ENCODE results near the gene INPP4A. TPM values are rescaled to one million over a fixed set of nuclear protein-coding genes. Genes with fewer than 3 reads are reported as not detected.

INPP4A gene
- total and polyA plus RNA-seq, 5 donors = 5.1 to 18.1 (median 15.8) TPM

- H3K27ac ChIP-seq (ENCODE audit: low read length) = no peak overlapping the region
- no peaks in the 10 kb centered on the region for H3K27me3 ChIP-seq (ENCODE audit: control insufficient read depth, insufficient read depth)
- H3K9me3 ChIP-seq (ENCODE audit: control insufficient read depth, low read length) = no peaks in the 10 kb centered on the region
- H3K4me1 ChIP-seq (ENCODE audit: control insufficient read depth, insufficient read depth, low read length) = peaks cover 38% of the 10 kb centered on the region
- no peak for DNase-seq
- H3K4me3 ChIP-seq (ENCODE audit: low read length) = no peak overlapping the region
- intact Hi-C loops (cut with DNase I) = no loop called here
- 64% methylated on average over 4 of the region's 4 CpGs for WGBS
- no peak for ATAC-seq
Observed at GRCh38 chr2:98479371-98479770, 34.7 kb downstream of the INPP4A start.

- H3K9me3 ChIP-seq (ENCODE audit: control insufficient read depth, low read length) = no peaks in the 10 kb centered on the region
- no peak overlapping the region for H3K27ac ChIP-seq (ENCODE audit: low read length)
- DNase-seq = peak; percentile 74 to 90 (median 88)
- peaks cover 38% of the 10 kb centered on the region for H3K4me1 ChIP-seq (ENCODE audit: control insufficient read depth, insufficient read depth, low read length)
- peak; percentile 85 to 90 for ATAC-seq
- intact Hi-C loops (cut with DNase I) = no loop called here
- no peak overlapping the region for H3K4me3 ChIP-seq (ENCODE audit: low read length)
- 30% methylated on average over 4 of the region's 4 CpGs for WGBS
- H3K27me3 ChIP-seq (ENCODE audit: control insufficient read depth, insufficient read depth) = no peaks in the 10 kb centered on the region
Observed at GRCh38 chr2:98479959-98480524, 35.4 kb downstream of the INPP4A start.

- intact Hi-C loops (cut with DNase I) = no loop called here
- Histone ChIP-seq H3K4me3 (ENCODE audit: low read length) (no peak overlapping the region), H3K9me3 (ENCODE audit: control insufficient read depth, low read length) (no peaks in the 10 kb centered on the region), H3K27ac (ENCODE audit: low read length) (no peak overlapping the region), H3K4me1 (ENCODE audit: control insufficient read depth, insufficient read depth, low read length) (peaks cover 38% of the 10 kb centered on the region), H3K27me3 (ENCODE audit: control insufficient read depth, insufficient read depth) (no peaks in the 10 kb centered on the region)
- DNase-seq = no peak
- ATAC-seq = no peak
- 66% methylated on average over 9 of the region's 9 CpGs for WGBS
Observed at GRCh38 chr2:98480598-98480997, 35.9 kb downstream of the INPP4A start.

- Histone ChIP-seq H3K27me3 (ENCODE audit: control insufficient read depth, insufficient read depth) (no peaks in the 10 kb centered on the region), H3K4me3 (ENCODE audit: low read length) (no peak overlapping the region), H3K27ac (ENCODE audit: low read length) (no peak overlapping the region), H3K9me3 (ENCODE audit: control insufficient read depth, low read length) (no peaks in the 10 kb centered on the region), H3K4me1 (ENCODE audit: control insufficient read depth, insufficient read depth, low read length) (peaks cover 35% of the 10 kb centered on the region)
- DNase-seq (no peak), ATAC-seq (no peak)
- intact Hi-C loops (cut with DNase I) = no loop called here
- WGBS = 78% methylated on average over 2 of the region's 2 CpGs
Observed at GRCh38 chr2:98482362-98482761, 37.7 kb downstream of the INPP4A start.

GRCh38 chr2:98483257-98483861 is 38.7 kb downstream of the INPP4A start:
- peaks cover 30% of the 10 kb centered on the region for H3K4me1 ChIP-seq (ENCODE audit: control insufficient read depth, insufficient read depth, low read length)
- DNase-seq = no peak
- no peaks in the 10 kb centered on the region for H3K27me3 ChIP-seq (ENCODE audit: control insufficient read depth, insufficient read depth)
- H3K4me3 ChIP-seq (ENCODE audit: low read length) = no peak overlapping the region
- WGBS = 95% methylated on average over 6 of the region's 6 CpGs
- no peak overlapping the region for H3K27ac ChIP-seq (ENCODE audit: low read length)
- no peaks in the 10 kb centered on the region for H3K9me3 ChIP-seq (ENCODE audit: control insufficient read depth, low read length)
- no peak for ATAC-seq
- intact Hi-C loops (cut with DNase I) = no loop called here

GRCh38 chr2:98484121-98484557 is 39.5 kb downstream of the INPP4A start:
- DNase-seq (no peak), ATAC-seq (no peak)
- Histone ChIP-seq H3K4me1 (ENCODE audit: control insufficient read depth, insufficient read depth, low read length) (peaks cover 29% of the 10 kb centered on the region), H3K4me3 (ENCODE audit: low read length) (no peak overlapping the region), H3K27me3 (ENCODE audit: control insufficient read depth, insufficient read depth) (no peaks in the 10 kb centered on the region), H3K9me3 (ENCODE audit: control insufficient read depth, low read length) (no peaks in the 10 kb centered on the region), H3K27ac (ENCODE audit: low read length) (no peak overlapping the region)
- 80% methylated on average over 5 of the region's 5 CpGs for WGBS
- intact Hi-C loops (cut with DNase I) = no loop called here

GRCh38 chr2:98484652-98485452 is 40.2 kb downstream of the INPP4A start:
- no peak overlapping the region for H3K4me3 ChIP-seq (ENCODE audit: low read length)
- peaks cover 24% of the 10 kb centered on the region for H3K4me1 ChIP-seq (ENCODE audit: control insufficient read depth, insufficient read depth, low read length)
- intact Hi-C loops (cut with DNase I) = no loop called here
- no peak for ATAC-seq
- WGBS = 92% methylated on average over 13 of the region's 13 CpGs
- no peaks in the 10 kb centered on the region for H3K27me3 ChIP-seq (ENCODE audit: control insufficient read depth, insufficient read depth)
- DNase-seq = no peak
- no peak overlapping the region for H3K27ac ChIP-seq (ENCODE audit: low read length)
- H3K9me3 ChIP-seq (ENCODE audit: control insufficient read depth, low read length) = no peaks in the 10 kb centered on the region

GRCh38 chr2:98485453-98485755 is 40.7 kb downstream of the INPP4A start:
- no peak overlapping the region for H3K27ac ChIP-seq (ENCODE audit: low read length)
- ATAC-seq = no peak
- H3K9me3 ChIP-seq (ENCODE audit: control insufficient read depth, low read length) = no peaks in the 10 kb centered on the region
- WGBS = 97% methylated on average over 4 of the region's 4 CpGs
- no peaks in the 10 kb centered on the region for H3K27me3 ChIP-seq (ENCODE audit: control insufficient read depth, insufficient read depth)
- intact Hi-C loops (cut with DNase I) = no loop called here
- no peak for DNase-seq
- no peak overlapping the region for H3K4me3 ChIP-seq (ENCODE audit: low read length)
- peaks cover 26% of the 10 kb centered on the region for H3K4me1 ChIP-seq (ENCODE audit: control insufficient read depth, insufficient read depth, low read length)

GRCh38 chr2:98486374-98486981 is 41.8 kb downstream of the INPP4A start:
- Histone ChIP-seq H3K4me3 (ENCODE audit: low read length) (no peak overlapping the region), H3K27ac (ENCODE audit: low read length) (no peak overlapping the region), H3K9me3 (ENCODE audit: control insufficient read depth, low read length) (no peaks in the 10 kb centered on the region), H3K4me1 (ENCODE audit: control insufficient read depth, insufficient read depth, low read length) (peaks cover 22% of the 10 kb centered on the region), H3K27me3 (ENCODE audit: control insufficient read depth, insufficient read depth) (no peaks in the 10 kb centered on the region)
- 86% methylated on average over 5 of the region's 5 CpGs for WGBS
- intact Hi-C loops (cut with DNase I) = no loop called here
- no peak for ATAC-seq
- DNase-seq = no peak

GRCh38 chr2:98487101-98487805 is 42.6 kb downstream of the INPP4A start:
- peaks cover 21% of the 10 kb centered on the region for H3K4me1 ChIP-seq (ENCODE audit: control insufficient read depth, insufficient read depth, low read length)

GRCh38 chr2:98487806-98488189 is 43.1 kb downstream of the INPP4A start:
- ATAC-seq (peak in 1 of 2 donors; percentile 37), DNase-seq (peak in 1 of 3 donors; percentile 51)
- 76% methylated on average over 3 of the region's 3 CpGs for WGBS
- Histone ChIP-seq H3K4me1 (ENCODE audit: control insufficient read depth, insufficient read depth, low read length) (peaks cover 24% of the 10 kb centered on the region), H3K27ac (ENCODE audit: low read length) (no peak overlapping the region), H3K9me3 (ENCODE audit: control insufficient read depth, low read length) (no peaks in the 10 kb centered on the region), H3K4me3 (ENCODE audit: low read length) (no peak overlapping the region), H3K27me3 (ENCODE audit: control insufficient read depth, insufficient read depth) (no peaks in the 10 kb centered on the region)
- intact Hi-C loops (cut with DNase I) = no loop called here

More at GRCh38 chr2:98487101-98487805, 42.6 kb downstream of the INPP4A start:
- 98% methylated on average over 2 of the region's 2 CpGs for WGBS
- Histone ChIP-seq H3K9me3 (ENCODE audit: control insufficient read depth, low read length) (no peaks in the 10 kb centered on the region), H3K27ac (ENCODE audit: low read length) (no peak overlapping the region), H3K27me3 (ENCODE audit: control insufficient read depth, insufficient read depth) (no peaks in the 10 kb centered on the region), H3K4me3 (ENCODE audit: low read length) (no peak overlapping the region)
- intact Hi-C loops (cut with DNase I) = no loop called here
- ATAC-seq = no peak
- DNase-seq = no peak

Measured in right cardiac atrium (tissue), 5 donors.